ENCODE measurements around the gene ZNF418.

GRCh38 chr19:57914531-57914930, 20.7 kb downstream of the ZNF418 start:
- no peak for TF ChIP-seq CTCF (IDR thresholded peaks at IDR 0.05)
- no peak for TF ChIP-seq REST (IDR thresholded peaks at IDR 0.05; ENCODE audit: low read depth, low read length)
- TF ChIP-seq MEF2A (IDR thresholded peaks at IDR 0.05; ENCODE audit: borderline replicate concordance, low read depth) = no peak
- TF ChIP-seq YY1 (IDR thresholded peaks at IDR 0.05; ENCODE audit: low read depth) = no peak
- TF ChIP-seq POLR2AphosphoS5 (IDR thresholded peaks at IDR 0.05; ENCODE audit: low read depth, low read length) = no peak
- TF ChIP-seq JUND (IDR thresholded peaks at IDR 0.05) = no peak
- TF ChIP-seq RCOR1 (IDR thresholded peaks at IDR 0.05; ENCODE audit: low read length) = no peak
- no peak for TF ChIP-seq MXI1 (IDR thresholded peaks at IDR 0.05; ENCODE audit: low read depth, low read length)
- TF ChIP-seq RAD21 (IDR thresholded peaks at IDR 0.05; ENCODE audit: low read length) = no peak
- no peak for TF ChIP-seq PBX3 (IDR thresholded peaks at IDR 0.05)
- no peak for TF ChIP-seq EP300 (IDR thresholded peaks at IDR 0.05; ENCODE audit: borderline replicate concordance in 1 of 2, low read depth in 1 of 2, low read length in 1 of 2)
